K562 (cell line): ENCODE data around the gene PLD5. TPM values are rescaled to one million over a fixed set of nuclear protein-coding genes. Genes with fewer than 3 reads are reported as not detected.

ENCODE experiments used
- ATAC-seq: fragments of 200-7000 bp; cut with Tn5 transposase; 3 replicates; pipeline ENCODE4 v1.9.1; 2020; ENCODE audit warnings: moderate library complexity
- BruUV-seq: library from RNA; stranded (reverse); fragments of 400-500 nt; replicated peaks from 2 replicates; lab custom pipeline; 2021; lab: Mats Ljungman, UMichigan
- CTCF ChIA-PET: fragments of 300-600 bp; formaldehyde crosslinking; extraction: SDS; loops from one replicate; lab custom pipeline; 2021; ENCODE audit warnings: low intra/inter-chr PET ratio; lab: Yijun Ruan, JAX
- POLR2A ChIA-PET: fragments of 300-600, 350-650 bp; sonication (Branson Sonifier 250); formaldehyde crosslinking; extraction: SDS; loops from one replicate; lab custom pipeline; 2021; ENCODE audit warnings: antibody characterized with exemption, inconsistent platforms; lab: Yijun Ruan, JAX
- DNase-seq, 4 experiments: peaks; one replicate each; pipeline versions ENCODE4 v3.0.0 to v3.0.0-alpha.2; 2011 to 2018; ENCODE audit warnings: low spot score in 3 of 4, mixed read lengths in 3 of 4; ENCODE audit errors: extremely low read depth in 1 of 4
- FAIRE-seq: peaks from 2 replicates; lab custom pipeline; 2011; peaks lifted over from hg19 to GRCh38; lab: Jason Lieb, UNC
- H2AFZ ChIP-seq: 2 replicates; pipeline ENCODE4 v1.6.0; 2011; ENCODE audit warnings: low read depth, low read length, control low read depth, inconsistent platforms
- H3K27ac ChIP-seq: fragments of 200-600 bp; 3 replicates; pipeline ENCODE4 v1.8.0; 2011; ENCODE audit warnings: low read depth, mild to moderate bottlenecking, control low read depth, inconsistent platforms, low read length, moderate library complexity, mixed read lengths; ENCODE audit errors: extremely low read depth
- H3K27me3 ChIP-seq, 2 experiments: fragments of 300-600 bp in 1 of 2; 2 replicates in 1 of 2; 3 replicates in 1 of 2; pipeline versions ENCODE4 v1.6.0 to v1.8.0; 2011; ENCODE audit warnings: inconsistent platforms in 2 of 2, low read length in 2 of 2, mild to moderate bottlenecking in 1 of 2, mixed read lengths in 1 of 2, moderate library complexity in 1 of 2; ENCODE audit not compliant: control insufficient read depth in 2 of 2, insufficient read depth in 2 of 2
- H3K36me3 ChIP-seq: fragments of 300-600 bp; 3 replicates; pipeline ENCODE4 v1.8.0; 2011; ENCODE audit warnings: mild to moderate bottlenecking, low read length, inconsistent platforms; ENCODE audit not compliant: control insufficient read depth, insufficient read depth
- H3K4me1 ChIP-seq, 2 experiments: fragments of 200-600 bp in 1 of 2; replicated peaks in 1 of 2; 2 replicates in 1 of 2; 3 replicates in 1 of 2; pipeline versions ENCODE4 v1.5.1 to v1.8.0; 2011; ENCODE audit warnings: inconsistent platforms in 2 of 2, low read length in 2 of 2, mild to moderate bottlenecking in 1 of 2, mixed read lengths in 1 of 2, moderate library complexity in 1 of 2; ENCODE audit not compliant: control insufficient read depth in 2 of 2, insufficient read depth in 2 of 2
- H3K4me2 ChIP-seq: 2 replicates; pipeline ENCODE4 v1.6.1; 2011; ENCODE audit warnings: low read length, control low read depth, inconsistent platforms, mixed read lengths; ENCODE audit not compliant: insufficient read depth
- H3K4me3 ChIP-seq: fragments of 200-600 bp; sonication (generic), shearing (Covaris generic); 2 replicates; pipeline ENCODE4 v1.5.1; 2016; ENCODE audit warnings: control low read depth, inconsistent platforms
- H3K79me2 ChIP-seq: fragments of 200-600 bp; 3 replicates; pipeline ENCODE4 v1.8.0; 2011; ENCODE audit warnings: low read length, inconsistent platforms; ENCODE audit not compliant: control insufficient read depth, insufficient read depth
- H3K9ac ChIP-seq, 2 experiments: 2 replicates each; pipeline versions ENCODE4 v1.6.0 to v1.6.1; 2011; ENCODE audit warnings: low read depth in 2 of 2, low read length in 2 of 2, control low read depth in 1 of 2, inconsistent platforms in 1 of 2, mild to moderate bottlenecking in 1 of 2, mixed read lengths in 1 of 2; ENCODE audit not compliant: insufficient read depth in 1 of 2
- H3K9me1 ChIP-seq: one replicate; pipeline ENCODE4 v1.6.0; 2011; ENCODE audit warnings: inconsistent platforms, mild to moderate bottlenecking, low read length, moderate library complexity; ENCODE audit not compliant: control insufficient read depth, insufficient read depth
- H3K9me3 ChIP-seq: replicated peaks from 2 replicates; pipeline ENCODE4 v1.5.1; 2011; ENCODE audit warnings: low read depth, low read length, inconsistent platforms; ENCODE audit not compliant: control insufficient read depth, insufficient read depth
- H4K20me1 ChIP-seq: replicated peaks from 2 replicates; pipeline ENCODE4 v1.6.1; 2011; ENCODE audit warnings: low read length, inconsistent platforms, mixed read lengths; ENCODE audit not compliant: control insufficient read depth, insufficient read depth
- C11orf30 ChIP-seq: fragments of 450-650 bp; IDR thresholded peaks from 2 replicates; pipeline ENCODE4 v1.6.1; 2016; ENCODE audit warnings: low read depth, mild to moderate bottlenecking
- EP400 ChIP-seq: fragments of 450-650 bp; IDR thresholded peaks from 2 replicates; pipeline ENCODE4 v1.6.1; 2017; ENCODE audit warnings: antibody characterized with exemption, mild to moderate bottlenecking, moderate library complexity
- FOXK1 ChIP-seq: sonication (generic); formaldehyde crosslinking; IDR thresholded peaks from 2 replicates; pipeline ENCODE4 v1.8.0; 2022; ENCODE audit warnings: missing genetic modification reagents, mild to moderate bottlenecking, borderline replicate concordance
- HBP1 ChIP-seq: fragments of 450-650 bp; formaldehyde crosslinking; IDR thresholded peaks from 2 replicates; pipeline ENCODE4 v1.4.0; 2022; ENCODE audit warnings: missing genetic modification characterization
- HDAC8 ChIP-seq: fragments of 450-650 bp; IDR thresholded peaks from 2 replicates; pipeline ENCODE4 v1.6.1; 2016; ENCODE audit warnings: mild to moderate bottlenecking, missing genetic modification characterization, moderate library complexity, missing compliant biosample characterization
- MAFF ChIP-seq: IDR thresholded peaks from 2 replicates; pipeline ENCODE4 v1.6.1; 2012; ENCODE audit warnings: low read length, improper control_type of control experiment
- MAFG ChIP-seq: fragments of 450-650 bp; conservative IDR thresholded peaks from 2 replicates; pipeline ENCODE4 v1.6.1; 2016; ENCODE audit warnings: missing genetic modification characterization, missing compliant biosample characterization
- MAFK ChIP-seq: IDR thresholded peaks from 2 replicates; pipeline ENCODE4 v1.6.1; 2011; ENCODE audit warnings: low read length, improper control_type of control experiment
- NFIX ChIP-seq: fragments of 250-450 bp; sonication (Bioruptor Pico); IDR thresholded peaks from 2 replicates; pipeline ENCODE4 v1.4.0; 2020; ENCODE audit warnings: low read depth, mild to moderate bottlenecking, moderate library complexity
- VEZF1 ChIP-seq: fragments of 200-800 bp; sonication (Bioruptor generic); IDR thresholded peaks from 2 replicates; pipeline ENCODE4 v1.6.1; 2017; ENCODE audit warnings: missing genetic modification characterization, missing compliant biosample characterization
- ZNF282 ChIP-seq: sonication (generic); formaldehyde crosslinking; IDR thresholded peaks from 2 replicates; pipeline ENCODE4 v1.8.1; 2023; ENCODE audit warnings: missing genetic modification reagents
- ZNF316 ChIP-seq: fragments of 450-650 bp; IDR thresholded peaks from 2 replicates; pipeline ENCODE4 v1.6.1; 2016
- ZNF778 ChIP-seq: fragments of 450-650 bp; formaldehyde crosslinking; IDR thresholded peaks from 2 replicates; pipeline ENCODE4 v1.4.0; 2020; ENCODE audit warnings: mild to moderate bottlenecking, moderate library complexity
- WGBS: fragments of 100-300 bp; shearing (Covaris generic); methylation state at CpG from one replicate; pipeline ENCODE4 v1.1.6; 2016; ENCODE audit warnings: low coverage, mixed read lengths; ENCODE audit not compliant: insufficient coverage; ENCODE audit errors: missing lambda C conversion rate; 5-methylcytosine and 5-hydroxymethylcytosine counted together
- in situ Hi-C: fragments of 300-500 bp; cut with MboI; formaldehyde crosslinking; loops from 4 replicates; pipeline ENCODE4 v1.15.0; 2018; ENCODE audit warnings: inconsistent platforms, mixed read lengths
- intact Hi-C: fragments of 100-400 bp; cut with micrococcal nuclease; formaldehyde crosslinking; loops from 2 replicates; pipeline ENCODE4 v1.14.2; 2022
- polyA plus RNA-seq, 8 experiments: library from polyadenylated mRNA; depleted of rRNA in 4 of 8; stranded (reverse) in 5 of 8; unstranded in 3 of 8; fragments of >200 nt; fragmentation: Nextera tagmentation in 2 of 8; fragmentation: Illumina TruSeq in 1 of 8; extraction: Ambion mirVana in 2 of 8; extraction: Trizol in 1 of 8; gene quantifications; 2 replicates each; pipeline versions ENCODE4 v1.2.1 to v1.2.3, GENCODE V29; 2011 to 2014; ENCODE audit warnings: inconsistent platforms in 1 of 8, missing spikeins in 1 of 8
- total RNA-seq, 7 experiments: library from RNA; depleted of rRNA in 6 of 7; stranded (reverse); fragments of >200 nt in 6 of 7; fragmentation: Illumina TruSeq in 2 of 7; extraction: Trizol in 2 of 7; gene quantifications; 2 replicates each; pipeline versions ENCODE4 v1.2.1 to v1.2.3, GENCODE V29; 2011 to 2021; ENCODE audit warnings: low replicate concordance in 1 of 7

PLD5 gene
- total and polyA plus RNA-seq, 9 of the 15 experiments (the other 6 are each of a cell fraction or from before 2014, with no cell fraction given), result not detected

GRCh38 chr1:242034392-242034791, 490.1 kb downstream of the PLD5 start:
- no peaks in the 10 kb centered on the region for H3K9me1 ChIP-seq
- ChIA-PET CTCF (no interaction called here), POLR2A (no interaction called here)
- BruUV-seq, result no TSS peak
- no peaks in the 10 kb centered on the region for H3K79me2 ChIP-seq
- H4K20me1 ChIP-seq, result no peaks in the 10 kb centered on the region
- no peak overlapping the region for H2AFZ ChIP-seq
- FAIRE-seq (no peak), ATAC-seq (no peak), DNase-seq (no peak)
- no peaks in the 10 kb centered on the region for H3K9me3 ChIP-seq
- H3K27ac ChIP-seq, result no peak overlapping the region
- intact Hi-C loops (no loop called here), in situ Hi-C loops (no loop called here)
- TF ChIP-seq MAFF, result peak; percentile 60
- TF ChIP-seq NFIX, result no peak
- no peak for TF ChIP-seq ZNF282 (CRISPR knock-in tag)
- peak; percentile 61 for TF ChIP-seq MAFG (tag)
- no peak for TF ChIP-seq HDAC8 (tag)
- peak; percentile 64; the same call in 1 of the 2 replicates for TF ChIP-seq MAFK
- no peak for TF ChIP-seq EP400
- TF ChIP-seq C11orf30, result peak; percentile 62
- TF ChIP-seq FOXK1 (CRISPR knock-in tag), result no peak
- TF ChIP-seq ZNF778 (CRISPR knock-in tag), result no peak
- no peak for TF ChIP-seq VEZF1
- TF ChIP-seq ZNF316, result peak; percentile 75
- TF ChIP-seq HBP1 (CRISPR knock-in tag), result no peak
- WGBS, result under 1% methylated on average over 5 of the region's 5 CpGs
- no peak overlapping the region for H3K4me3 ChIP-seq
- H3K36me3 ChIP-seq, result no peaks in the 10 kb centered on the region
- peaks cover 17 to 23% of the 10 kb centered on the region in 2 experiments; a peak in 3 of 5 replicates for H3K27me3 ChIP-seq
- H3K4me2 ChIP-seq, result no peak overlapping the region
- no peak overlapping the region for H3K9ac ChIP-seq
- no peaks in the 10 kb centered on the region for H3K4me1 ChIP-seq
